Endothelial cell (in vitro differentiated cells): ENCODE data around the gene OR4E2. TPM values are rescaled to one million over a fixed set of nuclear protein-coding genes. Genes with fewer than 3 reads are reported as not detected.

Experiments used
- DNase-seq: peaks from one replicate; pipeline ENCODE4 v3.0.0; 2021; ENCODE audit warnings: low spot score
- H3K27ac Mint-ChIP-seq: one replicate; pipeline ENCODE4 v1.8.0; 2021; ENCODE audit warnings: mixed read lengths, inconsistent platforms; ENCODE audit not compliant: unreplicated experiment
- H3K27me3 Mint-ChIP-seq: one replicate; pipeline ENCODE4 v1.8.0; 2021; ENCODE audit warnings: mild to moderate bottlenecking, moderate library complexity, mixed read lengths, inconsistent platforms; ENCODE audit not compliant: unreplicated experiment
- H3K36me3 Mint-ChIP-seq: one replicate; pipeline ENCODE4 v1.8.0; 2021; ENCODE audit warnings: mild to moderate bottlenecking, low read depth, mixed read lengths, inconsistent platforms; ENCODE audit not compliant: unreplicated experiment
- H3K4me1 Mint-ChIP-seq: one replicate; pipeline ENCODE4 v1.8.0; 2021; ENCODE audit warnings: mild to moderate bottlenecking, mixed read lengths, inconsistent platforms; ENCODE audit not compliant: unreplicated experiment
- H3K4me3 Mint-ChIP-seq: one replicate; pipeline ENCODE4 v1.8.0; 2021; ENCODE audit warnings: mild to moderate bottlenecking, mixed read lengths, inconsistent platforms; ENCODE audit not compliant: unreplicated experiment
- H3K9me3 Mint-ChIP-seq: one replicate; pipeline ENCODE4 v1.8.0; 2021; ENCODE audit warnings: mixed read lengths, inconsistent platforms; ENCODE audit not compliant: unreplicated experiment
- total RNA-seq: library from RNA; stranded (reverse); fragmentation: NEBNext Ultra II Directional; extraction: Animal tissue kit (Norgen Biotek cat#: 25700); gene quantifications from one replicate; pipeline ENCODE4 v1.2.1, GENCODE V29; 2021; ENCODE audit not compliant: unreplicated experiment
- TF ChIP-seq, protein P1 (sequence below): fragments of 200-600 bp; sonication (generic); IDR thresholded peaks from one replicate; pipeline ENCODE4 v1.5.0; 2021; ENCODE audit warnings: antibody characterized with exemption; ENCODE audit not compliant: unreplicated experiment

OR4E2 gene
- total RNA-seq, 1 donor from 2014 or later = not detected

DNA sequence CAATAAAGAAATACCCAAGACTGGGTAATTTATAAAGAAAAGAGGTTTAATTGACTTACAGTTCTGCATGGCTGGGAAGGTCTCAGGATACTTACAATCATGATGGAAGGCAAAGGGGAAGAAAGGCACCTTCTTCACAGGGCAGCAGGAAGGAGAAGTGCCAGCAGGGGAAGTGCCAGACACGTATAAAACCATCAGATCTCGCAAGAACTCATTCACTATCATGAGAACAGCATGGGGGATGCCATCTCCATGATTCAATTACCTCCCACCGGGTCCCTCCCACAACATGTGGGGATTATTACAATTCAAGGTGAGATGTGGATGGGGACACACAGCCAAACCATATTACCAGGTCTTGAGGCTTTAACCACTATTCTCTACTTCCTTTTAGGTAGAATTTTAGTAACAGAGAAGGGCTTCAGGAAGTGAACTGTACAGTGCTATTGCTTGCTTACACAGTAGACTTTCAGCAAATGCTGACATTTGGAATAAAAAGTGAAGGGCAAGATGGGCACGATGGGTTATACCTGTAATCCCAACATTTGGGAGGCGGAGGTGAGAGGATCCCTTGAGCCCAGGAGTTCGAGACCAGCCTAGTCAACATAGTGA is 60.8 kb downstream of the OR4E2 start:
- H3K4me1 Mint-ChIP-seq = no peaks in the 10 kb centered on the region
- TF ChIP-seq, protein P1, sequence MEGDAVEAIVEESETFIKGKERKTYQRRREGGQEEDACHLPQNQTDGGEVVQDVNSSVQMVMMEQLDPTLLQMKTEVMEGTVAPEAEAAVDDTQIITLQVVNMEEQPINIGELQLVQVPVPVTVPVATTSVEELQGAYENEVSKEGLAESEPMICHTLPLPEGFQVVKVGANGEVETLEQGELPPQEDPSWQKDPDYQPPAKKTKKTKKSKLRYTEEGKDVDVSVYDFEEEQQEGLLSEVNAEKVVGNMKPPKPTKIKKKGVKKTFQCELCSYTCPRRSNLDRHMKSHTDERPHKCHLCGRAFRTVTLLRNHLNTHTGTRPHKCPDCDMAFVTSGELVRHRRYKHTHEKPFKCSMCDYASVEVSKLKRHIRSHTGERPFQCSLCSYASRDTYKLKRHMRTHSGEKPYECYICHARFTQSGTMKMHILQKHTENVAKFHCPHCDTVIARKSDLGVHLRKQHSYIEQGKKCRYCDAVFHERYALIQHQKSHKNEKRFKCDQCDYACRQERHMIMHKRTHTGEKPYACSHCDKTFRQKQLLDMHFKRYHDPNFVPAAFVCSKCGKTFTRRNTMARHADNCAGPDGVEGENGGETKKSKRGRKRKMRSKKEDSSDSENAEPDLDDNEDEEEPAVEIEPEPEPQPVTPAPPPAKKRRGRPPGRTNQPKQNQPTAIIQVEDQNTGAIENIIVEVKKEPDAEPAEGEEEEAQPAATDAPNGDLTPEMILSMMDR = no peak

More for the DNA sequence above, 60.8 kb downstream of the OR4E2 start:
- Mint-ChIP-seq H3K9me3 (no peaks in the 10 kb centered on the region), H3K4me3 (no peak overlapping the region), H3K36me3 (no peaks in the 10 kb centered on the region), H3K27me3 (no peaks in the 10 kb centered on the region), H3K27ac (no peak overlapping the region)
- DNase-seq = no peak

Other genes starting within 250 kb of the OR4E2 start
- gene CHD8, start 197.7 kb upstream of the OR4E2 start, total RNA-seq = 144 TPM
- 25.0 TPM for gene RAB2B, start 176.9 kb upstream of the OR4E2 start, total RNA-seq
- gene TOX4, start 176.6 kb upstream of the OR4E2 start, total RNA-seq = 70.8 TPM
- 46.1 TPM for gene METTL3, start 142.5 kb upstream of the OR4E2 start, total RNA-seq
- gene SALL2, start 127.5 kb upstream of the OR4E2 start, total RNA-seq = 38.4 TPM
- not detected for gene OR10G3, start 73.8 kb upstream of the OR4E2 start, total RNA-seq
- gene OR10G2, start 18.9 kb upstream of the OR4E2 start, total RNA-seq = not detected
- not detected for gene OR4E1, start 20.0 kb downstream of the OR4E2 start, total RNA-seq